GM19099 (cell line): ENCODE data around the gene POLR3C.

Experiments
- POLR2A ChIP-seq: IDR thresholded peaks from 3 replicates; pipeline ENCODE4 v1.6.1; 2011; ENCODE audit warnings: low read depth; ENCODE audit not compliant: insufficient read length; ENCODE audit errors: extremely low read depth

The POLR3C gene

DNA sequence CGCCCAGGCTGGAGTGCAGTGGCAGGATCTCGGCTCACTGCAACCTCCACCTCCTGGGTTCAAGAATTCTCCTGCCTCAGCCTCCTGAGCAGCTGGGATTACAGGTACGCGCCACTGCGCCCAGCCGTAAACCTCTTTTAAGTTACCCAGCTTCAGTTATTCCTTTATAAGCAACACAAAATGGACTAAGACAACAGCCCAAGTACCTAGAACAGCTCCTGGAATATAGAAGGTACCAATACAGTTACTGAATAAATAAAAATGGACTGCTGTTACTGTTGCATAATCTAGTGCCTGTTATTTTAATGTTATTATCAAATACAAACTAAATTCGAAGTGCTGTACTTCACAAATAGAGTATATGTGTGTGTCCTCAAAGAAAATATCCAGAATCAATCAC, 17.2 kb upstream of the POLR3C start:
- no peak for TF ChIP-seq POLR2A

DNA sequence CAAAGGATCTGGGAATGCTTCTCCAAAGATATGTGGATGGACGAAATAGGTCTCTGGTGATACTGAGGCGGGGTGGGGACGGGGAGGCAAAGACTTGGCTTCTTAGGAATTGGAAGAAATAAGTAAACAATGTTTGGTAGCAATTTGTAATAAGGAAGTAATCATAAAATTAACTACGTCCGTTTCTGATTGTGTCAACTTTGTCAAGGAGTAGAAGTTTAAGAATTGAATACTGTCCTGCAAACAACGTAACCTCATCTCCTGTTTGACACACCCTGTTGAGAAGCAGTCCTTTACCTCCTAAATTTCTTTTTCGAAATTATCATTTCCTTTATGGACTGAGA, 471 bp downstream of the POLR3C start:
- TF ChIP-seq POLR2A = no peak

DNA sequence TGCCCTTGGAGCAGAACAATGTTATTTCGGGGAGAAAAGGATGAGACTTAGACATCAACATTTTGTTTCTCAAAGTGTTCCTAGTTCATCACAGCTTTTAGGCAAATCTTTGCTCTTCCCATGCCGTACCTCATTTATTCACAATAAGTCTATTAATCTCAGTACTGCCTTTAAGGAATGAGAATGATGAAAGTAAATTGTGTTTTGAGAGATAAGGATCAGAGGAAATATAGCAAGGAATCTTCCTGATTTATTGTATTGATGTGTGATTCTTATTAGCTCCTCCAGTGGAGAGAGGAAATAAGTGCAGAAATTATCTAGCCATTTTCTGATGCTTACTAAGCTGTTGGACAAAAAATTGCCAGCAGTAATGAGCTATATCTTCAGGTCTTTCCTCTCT, 2.0 kb downstream of the POLR3C start:
- no peak for TF ChIP-seq POLR2A

DNA sequence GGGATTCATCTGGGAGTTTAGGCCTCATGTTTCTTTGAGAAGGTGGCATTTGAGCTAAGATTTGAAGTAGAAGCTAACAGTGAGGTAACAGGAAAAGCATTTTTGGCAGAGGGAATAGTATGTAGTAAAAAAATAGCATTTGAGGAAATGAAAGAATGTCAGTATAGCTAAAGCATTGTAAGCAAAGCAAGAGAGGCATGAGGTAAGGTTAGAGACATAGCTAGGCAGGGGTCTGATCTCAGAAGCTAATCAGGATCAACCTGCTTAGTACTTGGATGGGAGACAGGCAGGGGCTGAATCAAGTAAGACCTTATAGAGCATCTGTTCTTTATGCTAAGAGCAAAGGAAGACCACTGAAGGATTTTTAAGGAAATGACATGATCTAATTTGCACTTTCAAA, 4.0 kb downstream of the POLR3C start:
- no peak for TF ChIP-seq POLR2A

DNA sequence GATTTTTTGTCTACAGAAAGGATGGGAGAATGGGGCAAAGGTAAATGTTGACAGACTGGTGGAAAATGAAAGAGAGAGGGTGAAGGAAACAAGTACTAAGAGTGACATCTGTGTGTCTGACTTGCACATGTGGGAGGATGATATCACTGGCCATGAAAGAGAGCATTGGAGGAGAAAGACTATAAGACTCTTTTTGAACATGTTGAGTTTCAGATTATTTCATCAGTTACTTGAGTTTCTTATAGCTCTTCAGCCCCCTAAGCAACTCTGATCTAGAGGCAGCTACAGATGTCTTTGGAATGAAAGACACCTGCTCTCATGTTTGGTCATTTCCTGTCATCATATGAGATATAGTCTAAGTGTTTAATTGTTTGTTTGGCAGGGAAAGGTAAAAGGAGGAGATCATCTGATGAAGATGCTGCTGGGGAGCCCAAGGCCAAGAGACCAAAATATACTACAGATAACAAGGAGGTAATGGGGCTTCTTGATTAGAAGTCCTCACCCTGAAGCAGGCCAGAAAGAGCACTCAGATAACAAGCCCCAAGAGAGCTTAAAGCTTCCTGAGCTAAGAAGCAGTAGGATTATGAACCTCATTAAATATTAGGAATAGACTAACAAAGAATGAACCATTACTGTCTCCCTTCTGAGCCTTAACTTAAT, 4.5 kb downstream of the POLR3C start:
- TF ChIP-seq POLR2A = no peak

DNA sequence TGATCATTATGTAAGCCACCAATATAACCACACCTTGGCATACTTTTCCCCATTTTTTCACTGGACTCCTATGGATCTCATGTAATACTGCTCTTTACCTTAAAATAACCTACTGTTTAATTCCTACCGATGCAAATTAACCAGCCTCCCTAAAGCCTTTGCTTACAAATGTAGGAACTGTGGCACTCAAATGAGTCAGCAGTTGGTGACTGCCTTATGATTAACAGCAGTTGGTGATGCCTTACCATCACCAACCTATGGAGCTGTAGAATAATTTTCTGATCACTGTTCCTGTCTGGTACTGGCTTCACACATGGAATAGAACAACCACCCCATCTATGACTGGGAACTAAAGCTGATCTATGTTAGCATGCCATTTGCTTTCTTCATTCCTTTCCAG, 13.7 kb downstream of the POLR3C start:
- TF ChIP-seq POLR2A = no peak

DNA sequence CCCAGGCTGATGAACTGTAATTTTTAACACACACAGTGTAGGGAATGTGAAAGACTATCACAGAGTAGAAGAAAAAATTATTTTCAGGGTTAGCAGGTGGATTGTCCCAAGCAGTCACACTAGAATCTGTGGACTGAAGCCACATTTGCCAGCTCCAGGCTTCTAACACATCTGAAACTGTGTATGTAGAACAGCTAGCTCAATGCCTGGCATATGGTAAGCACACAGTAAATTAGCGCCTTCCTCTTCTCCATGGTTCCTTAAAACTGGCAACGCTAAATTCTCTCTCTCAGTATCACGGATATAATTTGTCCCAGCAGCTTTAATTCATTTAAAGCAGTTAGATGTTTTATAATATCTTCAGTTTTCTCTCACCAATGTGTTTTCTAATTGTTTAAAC, 19.0 kb downstream of the POLR3C start:
- no peak for TF ChIP-seq POLR2A

DNA sequence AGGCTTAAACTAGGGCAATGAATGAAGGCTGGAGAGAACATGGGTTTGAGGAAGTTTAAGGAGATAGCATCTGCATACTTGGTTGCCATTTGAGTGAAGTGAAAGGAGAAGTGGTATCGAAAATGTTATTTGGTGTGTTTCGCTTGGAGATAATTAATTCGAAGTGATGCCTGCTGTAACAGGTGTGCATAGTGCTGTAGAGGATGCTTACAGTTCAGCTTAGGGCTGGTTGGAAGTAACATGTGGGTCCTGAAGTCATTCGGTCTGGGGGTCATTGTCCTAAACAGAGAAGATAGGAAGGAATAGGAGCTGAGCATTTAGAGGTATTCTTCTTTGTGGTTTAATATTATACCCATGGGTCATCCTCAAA, 21.1 kb downstream of the POLR3C start:
- TF ChIP-seq POLR2A = no peak

DNA sequence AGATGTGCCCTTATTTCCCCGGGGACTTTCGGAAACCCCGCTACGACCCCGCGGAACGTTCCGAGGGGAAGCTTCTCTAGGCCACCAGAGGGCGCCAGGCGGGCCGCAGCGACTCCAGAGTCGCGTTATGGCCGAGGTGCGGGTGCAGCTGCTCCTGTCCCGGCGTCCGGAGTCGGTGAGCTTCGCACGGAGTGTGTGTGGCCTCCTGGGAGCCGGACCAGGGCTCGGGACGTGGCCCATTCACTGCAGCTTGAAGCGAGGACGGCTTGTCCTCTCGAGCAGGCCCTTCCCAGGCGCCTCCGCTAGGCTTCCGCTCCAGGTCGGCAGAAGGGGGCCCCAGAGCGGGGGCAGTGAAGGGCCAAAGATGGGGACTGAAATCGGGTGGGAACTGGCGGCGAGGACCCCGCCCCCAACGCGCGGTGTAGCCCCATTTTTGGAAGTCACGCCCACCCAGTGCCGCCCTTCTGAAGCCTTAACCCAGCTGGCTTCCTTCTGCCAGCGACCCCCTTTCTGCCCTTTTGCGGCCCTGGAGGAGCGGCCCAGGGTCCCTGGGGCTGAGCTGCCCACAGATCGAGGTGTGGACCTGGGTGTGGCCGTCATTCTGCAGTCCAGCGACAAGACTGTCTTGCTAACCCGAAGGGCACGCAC, 21.6 kb downstream of the POLR3C start, which contains the start of gene NUDT17:
Gene NUDT17 (plus strand): TSS at position 117 of the 648 bp plus-strand sequence. CDS start 11 bp downstream, at position 128.
- peak; percentile 62 for TF ChIP-seq POLR2A

DNA sequence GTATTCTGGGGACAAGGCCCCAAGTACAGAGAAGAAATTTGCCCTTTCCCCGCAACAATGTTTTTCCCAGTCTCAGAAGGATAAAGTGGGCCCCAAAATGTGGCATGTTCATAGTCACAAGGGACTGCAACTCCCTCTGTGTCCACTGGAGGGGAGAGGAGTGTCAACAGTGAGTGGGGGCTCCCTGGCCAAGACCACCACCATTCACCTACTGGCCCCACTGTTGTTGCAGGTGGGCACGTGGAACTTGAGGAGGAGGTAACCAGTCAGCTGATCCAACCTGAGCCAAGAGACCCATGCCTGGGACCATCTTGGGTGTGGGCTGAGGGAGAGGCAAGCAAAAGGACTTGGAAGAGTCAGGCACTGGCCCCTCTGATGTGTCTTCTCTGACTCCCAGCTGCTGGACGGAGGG, 22.2 kb downstream of the POLR3C start:
- no peak for TF ChIP-seq POLR2A

DNA sequence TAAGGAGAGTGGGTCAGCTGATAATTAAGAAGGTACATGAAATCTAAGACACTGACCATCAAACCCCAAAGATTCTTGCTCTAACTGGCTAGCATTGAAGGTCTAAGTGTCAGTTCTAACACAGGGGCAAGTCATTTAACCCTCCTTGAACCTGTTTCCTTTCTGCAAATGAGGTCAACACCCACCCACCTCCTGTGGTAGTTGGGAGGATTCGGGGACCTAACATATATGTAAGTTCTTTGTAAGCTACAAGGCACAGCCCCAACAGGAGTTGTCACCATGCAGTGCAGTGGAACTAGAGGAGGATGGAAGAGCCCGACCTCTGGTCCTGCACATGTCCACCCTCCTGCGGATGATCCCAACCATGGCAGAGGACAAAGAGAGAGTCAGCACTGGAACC, 23.8 kb downstream of the POLR3C start:
- no peak for TF ChIP-seq POLR2A

DNA sequence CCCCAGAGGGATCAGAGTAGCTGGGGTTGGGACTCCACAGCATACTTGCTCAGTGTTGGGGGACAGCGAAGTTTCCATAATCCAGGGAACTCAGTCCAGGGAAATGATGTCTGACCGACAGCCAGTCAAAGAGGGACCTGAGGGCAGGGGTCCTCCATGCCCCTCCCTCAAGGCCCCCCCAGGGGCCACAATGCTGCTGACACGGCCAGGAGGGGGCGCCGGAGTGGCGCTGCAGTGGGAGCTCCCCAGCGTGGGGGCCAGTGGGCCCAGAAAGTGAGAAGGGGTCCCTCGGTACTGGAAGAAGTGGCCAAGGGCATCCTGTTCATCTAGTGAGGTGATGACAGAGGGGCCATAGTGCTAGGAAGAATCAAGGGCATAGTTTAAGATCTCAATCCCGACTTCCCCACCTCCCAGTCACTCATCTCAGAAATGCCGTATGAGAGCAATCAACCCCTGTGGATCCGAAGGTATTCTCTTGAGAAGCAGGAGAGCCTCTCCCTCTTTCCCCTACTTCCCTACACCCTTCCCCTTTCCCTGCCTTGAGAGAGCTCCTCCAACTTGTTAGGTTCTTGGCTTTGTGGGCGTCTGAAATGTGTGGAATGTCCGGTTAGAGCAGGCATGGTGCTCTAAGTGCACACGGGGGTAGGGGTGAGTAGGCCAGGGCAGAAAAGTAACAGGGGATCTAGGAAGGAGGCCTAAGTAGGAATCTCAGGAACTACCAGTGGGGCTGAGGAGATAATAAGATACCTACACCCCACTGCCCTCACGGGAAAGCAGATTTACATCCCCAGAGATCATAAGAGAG, 25.6 kb downstream of the POLR3C start:
- TF ChIP-seq POLR2A = no peak

DNA sequence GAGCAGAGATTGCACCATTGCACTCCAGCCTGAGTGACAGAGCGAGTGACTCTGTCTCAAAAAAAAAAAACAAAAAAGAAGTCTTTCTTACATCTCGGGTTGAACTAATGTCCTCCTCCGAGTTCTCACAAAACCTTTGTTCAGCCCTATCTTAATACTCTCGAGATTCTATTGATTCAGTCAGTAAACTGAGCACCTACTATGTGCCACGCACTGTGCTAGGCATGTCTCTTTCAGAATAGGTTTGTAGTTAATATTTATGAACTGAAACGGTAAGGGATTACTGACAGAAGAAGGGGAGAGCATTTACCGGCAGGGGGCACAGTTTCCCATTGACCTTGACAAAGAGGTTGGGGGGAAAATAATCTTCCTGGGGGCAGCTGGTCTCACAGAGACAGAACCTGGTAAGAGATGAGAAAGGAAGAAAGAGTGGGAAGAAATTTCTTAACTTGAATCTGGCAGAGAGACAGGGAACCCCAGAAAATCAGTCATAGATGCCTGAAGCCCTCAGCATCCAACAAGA, 31.5 kb downstream of the POLR3C start:
- TF ChIP-seq POLR2A = no peak

DNA sequence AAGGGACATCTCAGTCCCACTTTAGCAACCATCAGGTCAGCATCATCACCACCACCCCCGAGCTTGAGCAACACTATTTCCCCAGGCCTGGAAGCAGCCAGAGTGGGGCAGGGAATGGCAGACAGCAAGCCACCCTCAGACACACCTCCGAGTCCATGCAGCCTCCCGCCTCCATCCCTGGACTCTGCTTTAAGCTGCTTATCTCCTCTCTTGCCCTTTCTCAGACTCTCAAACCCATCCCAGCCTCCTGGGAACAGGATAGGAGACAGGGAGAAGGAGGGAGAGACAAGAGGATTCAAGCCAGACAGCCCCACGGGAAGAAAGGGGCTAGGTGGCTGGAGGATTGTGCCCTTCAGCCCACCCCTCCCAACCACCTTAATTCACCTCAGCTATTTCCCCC, 33.2 kb downstream of the POLR3C start:
- TF ChIP-seq POLR2A = no peak

DNA sequence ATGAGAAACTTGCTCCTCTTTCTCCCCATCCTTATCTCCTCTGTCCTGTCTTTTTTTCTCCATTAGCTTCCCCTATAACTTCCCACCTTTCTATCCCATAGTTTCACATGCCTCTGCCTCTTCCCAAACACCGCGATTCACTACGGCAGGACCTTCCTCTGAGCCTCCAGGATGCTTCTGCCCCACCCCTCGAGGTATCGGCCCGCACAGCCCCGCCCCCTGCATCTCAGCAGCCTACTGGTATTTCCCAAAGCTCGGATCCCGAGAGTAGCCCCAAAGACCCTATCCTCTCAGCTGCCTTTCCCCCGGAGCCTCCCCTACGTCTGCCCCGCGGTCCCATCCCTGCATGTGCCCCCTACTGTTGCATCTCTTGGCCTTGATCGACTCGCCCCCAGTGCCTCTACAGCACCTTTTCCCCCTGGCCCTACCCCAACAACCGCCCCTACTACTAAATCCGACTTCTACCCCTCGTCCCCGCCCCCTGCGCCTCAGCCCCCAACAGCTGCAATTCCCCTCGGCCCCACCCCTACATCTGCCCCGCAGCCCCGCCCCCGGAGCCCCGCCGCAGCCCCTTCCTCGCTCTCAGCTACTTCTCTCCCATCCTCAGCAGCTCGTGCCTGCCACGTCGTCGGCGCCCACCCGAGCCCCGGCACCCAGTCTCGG, 34.4 kb downstream of the POLR3C start:
- TF ChIP-seq POLR2A = no peak
